ENCODE measurements around the gene HDDC3.

Gene HDDC3

DNA sequence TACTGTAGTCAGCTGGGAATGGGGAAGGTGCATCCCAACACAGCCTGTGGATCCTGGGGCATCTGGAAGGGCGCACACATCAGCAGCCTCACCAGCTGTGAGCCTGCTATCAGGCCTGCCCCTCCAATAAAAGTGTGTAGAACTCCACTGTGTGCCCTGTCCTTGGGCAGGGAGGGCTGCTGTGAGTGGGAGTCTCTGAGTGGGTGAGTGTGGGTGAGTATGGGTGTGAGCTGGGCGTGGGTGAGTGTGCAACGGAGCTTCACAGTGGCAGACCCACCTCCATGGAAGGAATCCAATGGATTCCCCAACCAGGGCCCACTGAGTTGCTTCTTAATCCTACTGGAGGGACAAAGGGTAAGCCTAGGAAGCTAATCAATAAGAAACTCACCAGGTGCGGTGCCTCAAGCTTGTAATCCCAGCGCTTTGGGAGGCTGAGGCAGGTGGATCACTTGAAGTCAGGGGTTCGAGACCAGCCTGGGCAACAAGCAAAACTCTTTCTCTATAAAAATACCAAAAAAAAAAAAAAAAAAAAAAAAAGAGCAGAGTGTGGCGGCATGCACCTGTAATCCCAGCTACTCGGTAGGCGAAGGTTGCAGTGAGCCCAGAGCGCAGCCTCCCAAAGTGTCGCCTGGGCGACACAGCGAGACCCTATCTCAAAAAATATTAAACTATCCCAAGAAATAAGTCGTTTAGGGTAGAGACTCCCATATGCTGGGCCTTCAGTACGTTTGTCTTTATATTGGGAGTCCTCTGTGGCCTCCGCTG is 21.8 kb upstream of the HDDC3 start:
- DNase-seq (ENCODE audit: low spot score): no peak

DNA sequence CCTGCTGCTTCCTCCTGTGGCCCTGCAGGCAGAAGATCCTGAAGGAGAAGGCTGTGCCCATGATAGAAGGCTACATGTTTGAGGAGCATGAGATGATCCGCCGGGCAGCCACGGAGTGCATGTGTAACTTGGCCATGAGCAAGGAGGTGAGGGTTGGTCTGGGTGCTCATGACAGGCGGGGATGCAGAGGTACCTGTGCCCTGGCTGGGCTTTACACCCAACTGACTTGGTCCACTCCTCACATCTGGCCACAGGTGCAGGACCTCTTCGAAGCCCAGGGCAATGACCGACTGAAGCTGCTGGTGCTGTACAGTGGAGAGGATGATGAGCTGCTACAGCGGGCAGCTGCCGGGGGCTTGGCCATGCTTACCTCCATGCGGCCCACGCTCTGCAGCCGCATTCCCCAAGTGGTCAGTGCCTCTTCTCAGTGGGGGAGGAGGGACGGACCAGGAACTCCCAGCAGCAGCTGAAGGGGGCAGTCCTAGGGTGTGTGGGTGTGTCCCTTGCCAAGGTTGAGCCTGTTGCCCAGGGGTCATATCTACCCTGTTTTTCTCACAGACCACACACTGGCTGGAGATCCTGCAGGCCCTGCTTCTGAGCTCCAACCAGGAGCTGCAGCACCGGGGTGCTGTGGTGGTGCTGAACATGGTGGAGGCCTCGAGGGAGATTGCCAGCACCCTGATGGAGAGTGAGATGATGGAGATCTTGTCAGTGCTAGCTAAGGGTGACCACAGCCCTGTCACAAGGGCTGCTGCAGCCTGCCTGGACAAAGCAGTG is 20.7 kb upstream of the HDDC3 start:
- no peak for DNase-seq (ENCODE audit: low spot score)

DNA sequence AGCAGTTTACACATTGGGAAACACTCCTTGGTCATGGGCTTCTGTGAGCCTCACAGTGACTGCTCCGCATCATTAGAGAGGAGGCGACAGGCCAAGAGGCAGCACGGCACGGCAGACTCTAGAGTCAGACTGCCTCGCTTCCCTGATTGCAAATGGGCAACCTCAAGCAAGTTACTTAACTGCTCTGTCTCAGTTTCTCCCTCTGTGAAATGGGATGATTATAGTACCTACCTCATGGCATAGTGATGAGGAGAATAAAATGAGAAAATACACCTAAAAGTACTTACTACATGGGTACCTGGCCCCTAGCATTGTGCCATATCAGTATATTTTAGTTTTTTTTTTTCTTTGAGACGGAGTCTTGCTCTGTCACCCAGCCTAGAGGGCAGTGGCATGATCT is 18.3 kb upstream of the HDDC3 start:
- no peak for DNase-seq (ENCODE audit: low spot score)

DNA sequence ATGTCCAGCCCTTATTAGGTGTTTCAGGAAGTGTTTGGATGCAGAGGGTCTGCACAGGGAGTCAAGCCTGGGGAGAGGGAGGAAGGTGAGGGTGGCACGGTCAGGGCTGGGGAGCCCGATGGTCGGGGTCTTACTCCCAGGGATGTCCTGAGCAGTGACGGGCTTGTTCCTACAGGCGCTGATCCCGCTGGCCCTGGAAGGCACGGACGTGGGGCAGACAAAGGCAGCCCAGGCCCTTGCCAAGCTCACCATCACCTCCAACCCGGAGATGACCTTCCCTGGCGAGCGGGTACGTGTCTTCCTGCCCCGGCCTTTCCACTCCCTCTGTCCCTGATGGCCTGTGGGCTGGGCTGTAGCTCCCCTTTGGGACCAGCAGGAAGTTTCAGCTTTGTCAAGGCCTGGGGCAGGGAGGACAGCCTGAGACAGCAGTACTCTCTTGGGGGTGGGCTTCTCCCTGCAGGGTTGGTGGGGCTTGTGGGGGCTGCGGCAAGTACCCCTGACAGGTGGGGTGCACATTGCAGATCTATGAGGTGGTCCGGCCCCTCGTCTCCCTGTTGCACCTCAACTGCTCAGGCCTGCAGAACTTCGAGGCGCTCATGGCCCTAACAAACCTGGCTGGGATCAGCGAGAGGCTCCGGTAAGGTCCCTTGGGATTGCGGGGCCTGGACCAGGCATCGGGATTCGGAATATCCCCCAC is 17.8 kb upstream of the HDDC3 start:
- DNase-seq (ENCODE audit: low spot score): no peak

DNA sequence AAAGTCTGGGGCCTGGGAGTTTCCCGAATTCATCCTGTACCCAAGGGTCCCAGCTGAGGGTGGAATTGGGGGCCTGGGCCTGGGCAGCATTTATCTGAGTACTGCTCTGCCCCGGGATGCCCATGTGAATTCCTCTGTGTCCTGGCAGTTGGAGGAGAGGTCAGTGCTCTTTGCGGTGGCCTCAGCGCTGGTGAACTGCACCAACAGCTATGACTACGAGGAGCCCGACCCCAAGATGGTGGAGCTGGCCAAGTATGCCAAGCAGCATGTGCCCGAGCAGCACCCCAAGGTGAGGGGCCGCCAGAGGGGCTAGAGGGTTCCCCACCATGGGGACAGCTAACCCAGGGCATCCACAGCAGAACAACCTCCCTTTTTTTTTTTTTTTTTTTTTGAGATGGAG is 16.2 kb upstream of the HDDC3 start:
- DNase-seq (ENCODE audit: low spot score): no peak

DNA sequence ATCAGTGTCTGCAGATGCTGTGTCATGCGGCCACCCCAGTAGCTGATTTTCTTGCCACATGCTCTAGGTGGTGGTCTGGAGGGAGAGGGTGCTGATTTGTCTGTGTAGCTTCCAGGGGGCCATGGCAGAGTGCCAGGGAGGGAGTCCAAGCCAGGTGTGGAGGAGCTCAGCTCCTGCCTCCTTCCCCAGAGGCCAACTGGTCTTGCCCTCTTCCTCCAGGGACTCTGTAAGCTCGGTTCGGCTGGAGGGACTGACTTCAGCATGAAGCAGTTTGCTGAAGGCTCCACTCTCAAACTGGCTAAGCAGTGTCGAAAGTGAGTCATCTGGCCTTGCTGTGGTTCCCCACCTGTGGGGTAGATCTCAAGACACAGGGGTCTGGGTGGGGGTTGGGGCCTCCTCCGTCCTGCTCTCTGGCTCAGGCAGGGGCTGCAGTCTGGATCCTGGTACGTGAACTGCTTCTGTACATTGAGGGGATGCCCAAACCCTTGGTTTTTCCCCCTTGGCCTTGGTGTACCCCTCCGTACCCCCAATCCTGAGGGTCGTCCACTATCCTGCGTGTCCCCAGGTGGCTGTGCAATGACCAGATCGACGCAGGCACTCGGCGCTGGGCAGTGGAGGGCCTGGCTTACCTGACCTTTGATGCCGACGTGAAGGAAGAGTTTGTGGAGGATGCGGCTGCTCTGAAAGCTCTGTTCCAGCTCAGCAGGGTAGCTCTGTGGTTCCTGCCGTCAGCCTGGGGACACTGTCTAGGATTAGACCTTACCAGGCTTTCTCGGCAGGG is 15.4 kb upstream of the HDDC3 start:
- DNase-seq (ENCODE audit: low spot score): no peak

DNA sequence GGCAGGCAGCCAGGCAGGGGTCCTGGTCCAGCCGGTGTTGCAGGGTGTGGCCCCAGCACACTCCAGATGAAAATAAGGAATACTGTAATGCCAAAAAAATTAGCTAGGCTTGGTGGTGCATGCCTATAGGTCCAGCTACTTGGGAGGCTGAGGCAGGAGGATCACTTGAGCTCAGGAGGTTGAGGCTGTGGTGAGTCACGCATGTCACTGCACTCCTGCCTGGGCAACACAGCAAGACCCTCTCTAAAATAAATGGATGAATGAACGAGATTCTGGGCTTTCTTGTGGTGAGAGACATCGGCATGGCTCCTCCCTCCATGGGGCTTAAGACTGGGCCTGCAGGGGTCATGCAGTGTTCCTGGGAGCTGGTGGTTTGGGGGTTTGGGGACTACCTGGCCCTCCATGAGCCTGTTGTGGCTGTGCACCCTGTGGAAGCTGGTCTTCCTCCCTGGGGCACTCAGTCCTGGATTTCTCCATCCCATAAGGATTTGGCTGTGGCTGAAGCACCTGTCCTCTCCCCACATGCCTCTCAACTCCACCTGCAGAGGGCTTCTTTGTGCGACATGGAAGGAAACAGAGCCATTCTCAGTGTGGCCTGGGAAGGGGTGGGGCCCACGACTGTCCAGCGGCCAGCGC is 14.7 kb upstream of the HDDC3 start:
- no peak for DNase-seq (ENCODE audit: low spot score)

DNA sequence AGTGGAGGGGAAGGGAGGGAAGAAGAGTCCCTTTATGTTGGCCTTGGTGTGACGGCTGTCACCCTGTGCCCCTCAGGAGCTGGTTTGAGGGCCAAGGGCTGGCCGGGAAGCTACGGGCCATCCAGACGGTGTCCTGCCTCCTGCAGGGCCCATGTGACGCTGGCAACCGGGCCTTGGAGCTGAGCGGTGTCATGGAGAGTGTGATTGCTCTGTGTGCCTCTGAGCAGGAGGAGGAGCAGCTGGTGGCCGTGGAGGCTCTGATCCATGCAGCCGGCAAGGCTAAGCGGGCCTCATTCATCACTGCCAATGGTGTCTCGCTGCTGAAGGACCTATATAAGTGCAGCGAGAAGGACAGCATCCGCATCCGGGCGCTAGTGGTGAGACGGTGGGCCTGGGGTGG is 14.2 kb upstream of the HDDC3 start:
- DNase-seq (ENCODE audit: low spot score): no peak

DNA sequence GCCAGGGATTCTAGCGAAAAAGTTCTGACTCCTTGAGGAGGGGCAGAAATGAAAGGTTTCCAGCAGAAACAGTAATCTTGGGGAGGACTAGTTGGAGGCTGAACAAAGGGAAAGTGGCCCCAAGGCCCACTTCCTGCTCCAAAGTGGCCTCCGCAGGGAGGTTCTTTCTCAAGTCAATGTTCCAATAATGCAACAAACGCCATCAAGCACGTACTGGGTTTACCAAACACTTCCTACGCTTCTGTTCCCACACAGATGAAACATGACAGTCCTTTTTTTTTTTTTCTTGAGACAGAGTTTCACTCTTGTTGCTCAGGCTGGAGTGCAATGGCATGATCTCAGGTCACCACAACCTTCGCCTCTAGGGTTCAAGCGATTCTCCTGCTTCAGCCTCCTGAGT is 12.7 kb upstream of the HDDC3 start:
- no peak for DNase-seq (ENCODE audit: low spot score)

DNA sequence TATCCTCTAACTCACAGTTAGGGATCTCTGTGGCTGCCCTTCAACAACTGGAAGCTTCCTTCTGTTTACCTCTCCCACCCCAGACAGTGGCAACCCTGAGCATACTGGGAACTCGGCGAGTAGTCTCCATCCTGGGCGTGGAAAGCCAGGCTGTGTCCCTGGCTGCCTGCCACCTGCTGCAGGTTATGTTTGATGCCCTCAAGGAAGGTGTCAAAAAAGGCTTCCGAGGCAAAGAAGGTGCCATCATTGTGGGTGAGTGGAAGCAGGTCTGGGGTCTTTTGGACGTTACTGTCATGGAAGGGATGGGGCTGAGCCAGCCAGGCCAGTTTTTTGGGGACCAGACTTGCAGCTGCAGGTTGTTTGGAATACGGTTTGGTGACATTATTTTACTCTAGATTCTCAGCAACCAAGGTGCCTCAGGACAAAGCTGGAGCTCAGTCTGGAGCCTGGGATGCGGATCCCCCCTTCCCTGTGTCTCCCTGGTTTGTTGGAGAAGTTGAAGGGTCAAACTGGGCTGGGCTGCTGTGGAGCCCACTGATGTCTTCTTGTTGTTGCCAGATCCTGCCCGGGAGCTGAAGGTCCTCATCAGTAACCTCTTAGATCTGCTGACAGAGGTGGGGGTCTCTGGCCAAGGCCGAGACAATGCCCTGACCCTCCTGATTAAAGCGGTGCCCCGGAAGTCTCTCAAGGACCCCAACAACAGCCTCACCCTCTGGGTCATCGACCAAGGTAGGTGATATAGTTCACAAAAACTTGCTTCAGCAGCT is 10.2 kb upstream of the HDDC3 start:
- no peak for DNase-seq (ENCODE audit: low spot score)

DNA sequence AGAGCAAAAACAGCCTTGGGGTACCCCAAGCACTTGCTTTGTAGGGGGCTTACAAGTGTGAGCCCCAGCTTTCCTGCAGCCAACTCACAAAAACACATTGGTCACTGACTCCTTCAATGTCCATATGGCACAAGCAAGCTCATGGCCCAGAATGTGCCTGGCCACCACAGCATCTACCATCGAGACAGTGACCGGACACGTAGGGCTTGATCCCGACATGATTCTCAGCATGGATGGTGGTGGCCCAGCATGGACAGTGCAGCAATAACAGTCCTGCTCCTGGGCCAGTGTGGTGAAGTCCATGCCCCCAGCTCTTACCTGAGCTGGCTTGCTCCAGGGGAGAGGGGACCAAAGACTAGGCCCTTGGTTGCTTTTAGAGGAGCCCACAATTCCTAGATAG is 8.7 kb upstream of the HDDC3 start:
- DNase-seq (ENCODE audit: low spot score): no peak

DNA sequence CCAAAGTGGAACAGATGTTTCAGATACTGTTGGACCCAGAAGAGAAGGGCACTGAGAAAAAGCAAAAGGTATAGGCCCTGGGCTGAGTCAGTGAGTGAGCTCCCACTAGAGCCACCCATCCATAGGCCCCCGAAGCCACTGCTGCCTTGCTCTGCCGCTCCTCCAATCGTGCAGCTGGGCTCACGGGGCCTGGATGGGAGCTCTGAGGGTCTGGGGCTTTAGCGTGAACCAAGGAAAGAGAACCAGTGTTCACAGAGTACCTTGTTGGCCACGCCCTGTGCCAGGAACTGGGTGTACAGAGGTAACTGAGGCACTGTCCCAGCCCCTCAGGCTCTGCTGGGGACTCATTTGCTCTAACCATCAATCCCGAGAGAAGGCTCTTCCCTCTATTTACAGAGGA is 7.4 kb upstream of the HDDC3 start:
- no peak for DNase-seq (ENCODE audit: low spot score)

DNA sequence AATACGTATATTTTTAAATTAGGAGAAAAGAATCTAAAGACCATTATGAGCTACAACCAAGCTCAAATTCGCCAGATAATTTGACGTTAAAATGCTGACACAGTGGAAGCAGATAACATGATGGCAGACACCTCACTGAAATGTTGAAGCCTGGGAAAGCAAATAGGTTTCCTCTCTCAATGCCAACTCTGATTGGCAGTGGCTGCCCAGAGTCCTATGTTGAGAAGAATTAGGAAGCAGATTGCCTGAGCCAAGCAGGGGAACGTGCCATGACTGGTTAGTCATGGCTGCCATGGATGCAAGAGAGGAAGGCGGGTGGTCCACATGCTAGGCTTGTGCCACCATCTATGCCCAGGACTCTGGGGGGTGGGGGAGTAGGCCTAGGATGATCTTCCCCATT is 5.9 kb upstream of the HDDC3 start:
- no peak for DNase-seq (ENCODE audit: low spot score)

DNA sequence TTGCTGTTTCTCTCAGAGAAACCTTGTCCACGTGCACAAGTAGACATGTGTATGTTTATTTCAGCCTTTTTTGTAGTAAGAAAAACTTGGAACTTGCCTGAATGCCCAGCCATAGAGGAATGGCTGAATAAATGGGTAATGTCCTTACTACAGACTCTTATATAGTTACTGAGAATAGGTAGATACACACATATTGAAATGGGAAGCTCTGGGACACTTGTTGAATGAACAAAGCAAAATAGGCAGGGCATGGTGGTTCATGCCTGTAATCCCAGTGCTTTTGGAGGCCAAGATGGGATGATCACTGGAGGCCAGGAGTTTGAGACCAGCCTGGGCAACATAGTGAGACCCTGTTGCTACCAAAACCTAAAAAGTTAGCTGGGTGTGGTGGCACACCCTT is 4.5 kb upstream of the HDDC3 start:
- DNase-seq (ENCODE audit: low spot score): no peak

DNA sequence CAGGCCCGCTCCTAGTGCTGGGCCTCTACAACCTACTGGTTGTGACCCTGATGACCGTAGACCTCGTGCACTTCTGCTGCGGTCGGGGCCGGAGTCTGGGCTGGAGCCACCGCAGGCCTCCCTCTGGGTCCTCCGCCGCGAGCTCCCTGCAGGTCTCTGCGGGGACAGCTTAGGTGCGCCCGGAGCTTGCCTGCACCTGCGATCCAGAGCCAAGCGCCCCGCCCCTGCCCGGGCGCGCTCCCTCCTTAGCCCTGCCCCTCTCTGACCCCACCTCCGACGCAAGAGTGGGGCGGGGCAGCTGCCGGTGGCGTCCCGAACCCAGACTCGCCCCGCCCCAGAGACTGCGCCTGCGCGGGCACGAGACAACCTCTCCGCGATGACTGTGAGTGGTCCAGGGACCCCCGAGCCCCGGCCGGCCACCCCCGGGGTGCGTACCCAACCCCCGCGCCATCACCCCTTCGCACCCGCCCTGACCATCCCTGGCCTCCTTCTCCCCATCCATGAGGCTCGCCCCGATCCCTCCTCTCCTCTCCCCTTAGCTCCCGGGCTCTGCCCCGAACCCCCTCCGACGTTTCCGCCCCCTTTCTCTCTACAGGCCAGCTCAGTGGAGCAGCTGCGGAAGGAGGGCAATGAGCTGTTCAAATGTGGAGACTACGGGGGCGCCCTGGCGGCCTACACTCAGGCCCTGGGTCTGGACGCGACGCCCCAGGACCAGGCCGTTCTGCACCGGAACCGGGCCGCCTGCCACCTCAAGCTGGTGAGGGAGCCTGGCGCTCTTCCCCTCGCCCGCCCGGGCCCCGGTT is 2.8 kb upstream of the HDDC3 start, which contains the start of gene UNC45A:
Gene UNC45A (plus strand): TSS at position 337 of the 803 bp plus-strand sequence. CDS start 40 bp downstream, at position 377.
- DNase-seq (ENCODE audit: low spot score): peak; percentile 97

DNA sequence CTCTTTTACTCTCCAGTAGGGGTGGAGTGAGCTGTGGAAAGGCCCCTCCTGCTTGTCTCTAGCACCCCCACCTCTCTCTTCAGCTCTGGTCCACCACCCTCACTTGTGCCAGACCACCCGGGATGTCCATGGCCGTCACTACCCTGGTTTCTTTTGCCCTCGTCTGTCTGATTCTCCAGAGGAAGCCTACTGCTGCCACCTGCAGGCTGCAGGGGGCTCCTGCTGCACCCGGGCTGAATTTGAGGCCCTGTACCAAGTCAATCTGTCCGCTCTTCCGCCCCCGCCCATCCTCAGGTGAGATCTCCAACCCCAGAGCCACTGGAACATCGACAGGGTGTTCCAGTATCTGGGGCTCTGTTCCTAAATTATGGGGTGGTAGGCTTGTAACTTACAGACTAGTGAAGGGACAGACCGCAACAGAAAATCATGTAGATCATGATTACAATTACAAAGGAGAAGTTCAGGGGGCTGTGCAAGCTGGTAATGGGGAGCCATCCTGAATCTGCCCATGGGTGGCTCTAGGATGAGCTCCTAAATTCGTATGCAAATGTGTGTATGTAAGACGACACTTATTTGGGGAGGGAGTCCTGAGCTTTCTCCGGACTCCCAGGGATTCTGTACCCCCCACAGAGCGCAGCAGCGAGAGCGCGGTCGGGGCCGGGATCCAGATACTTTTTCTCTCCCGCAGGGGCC is 2.1 kb upstream of the HDDC3 start:
- DNase-seq (ENCODE audit: low spot score): peak; percentile 88

DNA sequence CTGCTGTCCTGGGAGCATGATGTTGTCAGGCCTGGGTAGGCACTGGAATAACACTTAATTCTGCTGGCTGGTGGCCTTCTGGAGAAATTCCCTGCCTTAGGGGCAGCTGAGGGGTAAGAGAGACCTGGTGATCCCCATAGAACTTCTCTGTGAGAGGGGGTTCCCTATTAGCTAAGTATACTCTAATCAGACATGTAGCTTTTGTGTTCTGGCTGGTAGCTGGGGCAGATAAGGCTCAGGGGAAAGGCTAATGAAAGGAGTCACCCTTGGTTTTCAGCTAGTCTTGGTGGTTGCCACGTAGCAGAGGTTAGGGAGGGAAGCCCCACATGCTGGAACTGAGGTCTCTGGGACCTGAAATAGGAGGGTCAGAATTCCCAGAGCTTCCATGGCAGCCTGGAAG is 952 bp upstream of the HDDC3 start:
- DNase-seq (ENCODE audit: low spot score): no peak

DNA sequence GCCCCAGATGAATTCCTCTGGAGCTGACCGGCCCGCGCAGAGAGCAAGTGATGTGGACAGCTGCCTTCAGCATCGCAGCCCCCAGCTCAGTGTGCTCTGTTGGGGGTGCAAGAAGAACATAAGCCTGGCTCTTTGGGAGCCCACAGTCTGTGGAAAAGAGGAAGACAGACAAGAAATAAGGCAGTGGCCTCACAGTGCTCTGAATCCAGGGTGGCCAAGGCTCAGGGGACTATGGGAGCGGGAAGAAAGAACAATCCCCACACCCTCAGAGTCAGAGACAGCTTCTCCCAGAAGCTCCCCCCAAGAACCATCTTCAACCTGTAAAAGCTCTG is 277 bp upstream of the HDDC3 start:
- no peak for DNase-seq (ENCODE audit: low spot score)

DNA sequence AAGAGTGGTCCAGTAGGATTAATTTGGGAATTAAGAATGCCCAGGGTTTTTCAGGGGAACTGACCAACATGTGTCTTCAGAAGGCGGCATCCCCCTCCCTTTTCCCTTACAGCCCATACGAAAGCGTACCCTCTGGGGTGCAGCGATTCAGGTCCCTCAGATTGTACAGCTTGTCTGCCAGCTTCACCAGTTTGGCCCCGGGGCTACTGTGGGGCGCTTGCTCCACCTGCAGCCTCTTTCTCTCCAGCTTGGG is 848 bp downstream of the HDDC3 start:
- no peak for DNase-seq (ENCODE audit: low spot score)
